IMR-90 (cell line): ENCODE data around the gene WDR62.

Experiments
- BHLHE40 ChIP-seq: fragments of 150-350 bp; IDR thresholded peaks from 2 replicates; pipeline ENCODE4 v1.6.1; 2016; ENCODE audit warnings: mild to moderate bottlenecking, low read depth, low read length
- FOS ChIP-seq: fragments of 150-350 bp; IDR thresholded peaks from 2 replicates; pipeline ENCODE4 v1.6.1; 2016; ENCODE audit warnings: low read depth, low read length
- MAFK ChIP-seq: IDR thresholded peaks from 2 replicates; pipeline ENCODE4 v1.6.1; 2012; ENCODE audit warnings: low read depth, low read length, improper control_type of control experiment
- MAZ ChIP-seq: IDR thresholded peaks from 2 replicates; pipeline ENCODE4 v1.6.1; 2012; ENCODE audit warnings: low read depth, mild to moderate bottlenecking, low read length, improper control_type of control experiment, moderate library complexity, borderline replicate concordance
- MXI1 ChIP-seq: IDR thresholded peaks from 2 replicates; pipeline ENCODE4 v1.6.1; 2012; ENCODE audit warnings: low read depth, mild to moderate bottlenecking, low read length, moderate library complexity, borderline replicate concordance
- POLR2A ChIP-seq: IDR thresholded peaks from 2 replicates; pipeline ENCODE4 v1.6.1; 2012; ENCODE audit warnings: mild to moderate bottlenecking, low read depth, low read length
- RAD21 ChIP-seq: IDR thresholded peaks from 2 replicates; pipeline ENCODE4 v1.6.1; 2012; ENCODE audit warnings: low read length, improper control_type of control experiment
- SMC3 ChIP-seq: fragments of 150-350 bp; IDR thresholded peaks from 2 replicates; pipeline ENCODE4 v1.6.1; 2016; ENCODE audit warnings: low read depth, mild to moderate bottlenecking, antibody characterized with exemption, low read length, moderate library complexity
- USF2 ChIP-seq: fragments of 150-350 bp; IDR thresholded peaks from 2 replicates; pipeline ENCODE4 v1.6.1; 2017; ENCODE audit warnings: mild to moderate bottlenecking, antibody characterized with exemption, low read length, low read depth
- TF ChIP-seq, protein P1 (sequence below): conservative IDR thresholded peaks from 2 replicates; pipeline ENCODE4 v1.5.1; 2012; ENCODE audit warnings: mild to moderate bottlenecking, low read depth, low read length, improper control_type of control experiment
- TF ChIP-seq, protein P2 (sequence below): fragments of 150-350 bp; IDR thresholded peaks from 2 replicates; pipeline ENCODE4 v1.6.1; 2016; ENCODE audit warnings: low read depth, mild to moderate bottlenecking, low read length, moderate library complexity, borderline replicate concordance

GRCh38 chr19:36058481-36059179 is 3.9 kb downstream of the WDR62 start:
- TF ChIP-seq MAZ (no peak), POLR2A (no peak), RAD21 (no peak), BHLHE40 (no peak), MXI1 (no peak), USF2 (no peak), SMC3 (no peak), FOS (no peak), MAFK (no peak)
- TF ChIP-seq, protein P1, sequence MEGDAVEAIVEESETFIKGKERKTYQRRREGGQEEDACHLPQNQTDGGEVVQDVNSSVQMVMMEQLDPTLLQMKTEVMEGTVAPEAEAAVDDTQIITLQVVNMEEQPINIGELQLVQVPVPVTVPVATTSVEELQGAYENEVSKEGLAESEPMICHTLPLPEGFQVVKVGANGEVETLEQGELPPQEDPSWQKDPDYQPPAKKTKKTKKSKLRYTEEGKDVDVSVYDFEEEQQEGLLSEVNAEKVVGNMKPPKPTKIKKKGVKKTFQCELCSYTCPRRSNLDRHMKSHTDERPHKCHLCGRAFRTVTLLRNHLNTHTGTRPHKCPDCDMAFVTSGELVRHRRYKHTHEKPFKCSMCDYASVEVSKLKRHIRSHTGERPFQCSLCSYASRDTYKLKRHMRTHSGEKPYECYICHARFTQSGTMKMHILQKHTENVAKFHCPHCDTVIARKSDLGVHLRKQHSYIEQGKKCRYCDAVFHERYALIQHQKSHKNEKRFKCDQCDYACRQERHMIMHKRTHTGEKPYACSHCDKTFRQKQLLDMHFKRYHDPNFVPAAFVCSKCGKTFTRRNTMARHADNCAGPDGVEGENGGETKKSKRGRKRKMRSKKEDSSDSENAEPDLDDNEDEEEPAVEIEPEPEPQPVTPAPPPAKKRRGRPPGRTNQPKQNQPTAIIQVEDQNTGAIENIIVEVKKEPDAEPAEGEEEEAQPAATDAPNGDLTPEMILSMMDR: no peak
- TF ChIP-seq, protein P2, sequence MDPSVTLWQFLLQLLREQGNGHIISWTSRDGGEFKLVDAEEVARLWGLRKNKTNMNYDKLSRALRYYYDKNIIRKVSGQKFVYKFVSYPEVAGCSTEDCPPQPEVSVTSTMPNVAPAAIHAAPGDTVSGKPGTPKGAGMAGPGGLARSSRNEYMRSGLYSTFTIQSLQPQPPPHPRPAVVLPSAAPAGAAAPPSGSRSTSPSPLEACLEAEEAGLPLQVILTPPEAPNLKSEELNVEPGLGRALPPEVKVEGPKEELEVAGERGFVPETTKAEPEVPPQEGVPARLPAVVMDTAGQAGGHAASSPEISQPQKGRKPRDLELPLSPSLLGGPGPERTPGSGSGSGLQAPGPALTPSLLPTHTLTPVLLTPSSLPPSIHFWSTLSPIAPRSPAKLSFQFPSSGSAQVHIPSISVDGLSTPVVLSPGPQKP: no peak
